ENCODE results near the gene EGFR.

- no peak for TF ChIP-seq CTCF (IDR thresholded peaks at IDR 0.05; ENCODE audit: poor library complexity, severe bottlenecking)
- no peak for TF ChIP-seq EZH2 (IDR thresholded peaks at IDR 0.05; ENCODE audit: borderline replicate concordance, insufficient read depth, low read length, poor library complexity, severe bottlenecking)
- TF ChIP-seq RAD21 (conservative IDR thresholded peaks at IDR 0.05): no peak
- no peak for TF ChIP-seq TAF1 (IDR thresholded peaks at IDR 0.05; ENCODE audit: low read depth)
- no peak for TF ChIP-seq POLR2AphosphoS5 (IDR thresholded peaks at IDR 0.05)
- TF ChIP-seq MXI1 (conservative IDR thresholded peaks at IDR 0.05; ENCODE audit: poor library complexity, severe bottlenecking): no peak
- no peak for TF ChIP-seq SMC3 (conservative IDR thresholded peaks at IDR 0.05; ENCODE audit: poor library complexity)
- no peak for TF ChIP-seq EP300 (conservative IDR thresholded peaks at IDR 0.05; ENCODE audit: poor library complexity, severe bottlenecking)
Observed at GRCh38 chr7:55250313-55250712, 231.5 kb downstream of the EGFR start.

Data from neural cell (in vitro differentiated cells).